HCT116 (cell line): Measurements from ENCODE around the gene TPRX1. TPM values are rescaled to one million over a fixed set of nuclear protein-coding genes. Genes with fewer than 3 reads are reported as not detected.

Source experiments
- ATAC-seq: fragments of 200-7000 bp; cut with Tn5 transposase; 2 replicates; pipeline ENCODE4 v1.9.1; 2020; ENCODE audit warnings: mild to moderate bottlenecking, moderate library complexity
- BruUV-seq: library from RNA; stranded (reverse); fragments of 400-500 nt; replicated peaks from 2 replicates; lab custom pipeline; 2021; lab: Mats Ljungman, UMichigan
- CTCF ChIA-PET: fragments of 300-600 bp; sonication (Branson Sonifier 250); formaldehyde crosslinking; loops from one replicate; lab custom pipeline; 2021; ENCODE audit warnings: antibody characterized with exemption; lab: Charles Lee
- POLR2A ChIA-PET: fragments of 300-600, 350-600 bp; sonication (Branson Sonifier 250); formaldehyde crosslinking; loops from one replicate; lab custom pipeline; 2021; ENCODE audit warnings: antibody characterized with exemption; lab: Charles Lee
- RAD21 ChIA-PET, 2 experiments: fragments of 300-600 bp; sonication (Branson Sonifier 250); formaldehyde crosslinking; loops; one replicate each; lab custom pipeline; 2023; ENCODE audit warnings: low total read pairs in 2 of 2; ENCODE audit not compliant: uncharacterized antibody in 2 of 2, unreplicated experiment in 2 of 2, low non-redundant PET in 1 of 2; lab: Charles Lee
- DNase-seq: peaks from one replicate; pipeline ENCODE4 v3.0.0-alpha.2; 2010; ENCODE audit warnings: low read depth, low spot score
- H2AFZ ChIP-seq: fragments of 200-600 bp; shearing (Covaris generic), sonication (generic); 2 replicates; pipeline ENCODE4 v1.6.1; 2017; ENCODE audit warnings: low read depth, mixed run types, mixed read lengths, antibody characterized with exemption, low read length; ENCODE audit not compliant: poor library complexity, severe bottlenecking
- H3K27ac ChIP-seq: 2 replicates; pipeline ENCODE4 v1.5.1; 2012; ENCODE audit warnings: low read depth, low read length
- H3K27me3 ChIP-seq: fragments of 200-600 bp; sonication (generic); 2 replicates; pipeline ENCODE4 v1.6.1; 2016; ENCODE audit warnings: mixed run types, low read length, mixed read lengths; ENCODE audit not compliant: insufficient read depth
- H3K36me3 ChIP-seq, 2 experiments: fragments of 200-500 bp in 1 of 2; fragments of 200-600 bp in 1 of 2; sonication (Bioruptor generic) in 1 of 2; sonication (generic) in 1 of 2; 2 replicates each; pipeline versions ENCODE4 v1.5.1 to v1.6.1; 2014 to 2016; ENCODE audit warnings: low read length in 2 of 2, inconsistent platforms in 1 of 2, mixed read lengths in 1 of 2, mixed run types in 1 of 2; ENCODE audit not compliant: insufficient read depth in 2 of 2, control insufficient read depth in 1 of 2
- H3K4me1 ChIP-seq, 2 experiments: fragments of 200-600 bp in 1 of 2; sonication (generic) in 1 of 2; 2 replicates each; pipeline versions ENCODE4 v1.5.1 to v1.6.1; 2012 to 2017; ENCODE audit warnings: low read length in 2 of 2, inconsistent platforms in 1 of 2, mild to moderate bottlenecking in 1 of 2, mixed read lengths in 1 of 2, mixed run types in 1 of 2, moderate library complexity in 1 of 2; ENCODE audit not compliant: insufficient read depth in 2 of 2, control insufficient read depth in 1 of 2
- H3K4me2 ChIP-seq: fragments of 200-600 bp; sonication (generic); 2 replicates; pipeline ENCODE4 v1.6.1; 2017; ENCODE audit warnings: mixed run types, low read length, mixed read lengths
- H3K4me3 ChIP-seq, 2 experiments: fragments of 200-600 bp in 1 of 2; sonication (generic) in 1 of 2; replicated peaks in 1 of 2; 2 replicates each; pipeline ENCODE4 v1.5.1; 2011 to 2016; ENCODE audit warnings: low read length in 2 of 2, control low read depth in 1 of 2, low read depth in 1 of 2, mild to moderate bottlenecking in 1 of 2, mixed read lengths in 1 of 2, mixed run types in 1 of 2
- H3K79me2 ChIP-seq: fragments of 200-600 bp; sonication (generic); 2 replicates; pipeline ENCODE4 v1.6.1; 2017; ENCODE audit warnings: mild to moderate bottlenecking, mixed run types, low read length, moderate library complexity, mixed read lengths; ENCODE audit not compliant: insufficient read depth
- H3K9ac ChIP-seq: fragments of 200-600 bp; sonication (generic); 2 replicates; pipeline ENCODE4 v1.6.1; 2016; ENCODE audit warnings: low read length, mixed read lengths
- H3K9me2 ChIP-seq: fragments of 200-600 bp; sonication (generic), shearing (Covaris generic); 2 replicates; pipeline ENCODE4 v1.6.1; 2017; ENCODE audit warnings: mixed run types, mild to moderate bottlenecking, moderate library complexity; ENCODE audit not compliant: insufficient read depth
- H3K9me3 ChIP-seq, 2 experiments: fragments of 200-500 bp in 1 of 2; fragments of 200-600 bp in 1 of 2; sonication (Bioruptor generic) in 1 of 2; sonication (generic) in 1 of 2; 2 replicates each; pipeline ENCODE4 v1.6.1; 2014 to 2017; ENCODE audit warnings: low read length in 2 of 2, mixed read lengths in 2 of 2, inconsistent platforms in 1 of 2, low read depth in 1 of 2, mild to moderate bottlenecking in 1 of 2, mixed run types in 1 of 2, moderate library complexity in 1 of 2; ENCODE audit not compliant: control insufficient read depth in 1 of 2, insufficient read depth in 1 of 2
- H4K20me1 ChIP-seq: fragments of 200-600 bp; sonication (generic), shearing (Covaris generic); 2 replicates; pipeline ENCODE4 v1.6.1; 2017; ENCODE audit warnings: mixed run types, mild to moderate bottlenecking, moderate library complexity; ENCODE audit not compliant: insufficient read depth
- EGR1 ChIP-seq: IDR thresholded peaks from 2 replicates; pipeline ENCODE4 v1.6.1; 2012; ENCODE audit warnings: low read depth
- EZH2 ChIP-seq: fragments of 200-600 bp; sonication (generic); IDR thresholded peaks from 2 replicates; pipeline ENCODE4 v1.6.1; 2017; ENCODE audit warnings: antibody characterized with exemption, mixed run types
- EZH2phosphoT487 ChIP-seq: fragments of 200-600 bp; IDR thresholded peaks from 2 replicates; pipeline ENCODE4 v1.6.1; 2018; ENCODE audit warnings: antibody characterized with exemption, borderline replicate concordance
- RAD21 ChIP-seq: IDR thresholded peaks from 2 replicates; pipeline ENCODE4 v1.6.1; 2012; ENCODE audit warnings: low read depth, mild to moderate bottlenecking
- SIN3A ChIP-seq: IDR thresholded peaks from 2 replicates; pipeline ENCODE4 v1.6.1; 2012; ENCODE audit warnings: low read depth
- YY1 ChIP-seq: IDR thresholded peaks from 2 replicates; pipeline ENCODE4 v1.6.1; 2011; ENCODE audit warnings: low read length, low read depth, moderate library complexity, mild to moderate bottlenecking; ENCODE audit not compliant: insufficient replicate concordance; ENCODE audit errors: extremely low read depth
- ZBTB33 ChIP-seq: IDR thresholded peaks from 2 replicates; pipeline ENCODE4 v1.6.1; 2011; ENCODE audit warnings: mild to moderate bottlenecking, low read length, moderate library complexity; ENCODE audit not compliant: insufficient replicate concordance; ENCODE audit errors: extremely low read depth
- intact Hi-C: fragments of 100-400 bp; cut with micrococcal nuclease; formaldehyde crosslinking; loops from 2 replicates; pipeline ENCODE4 v1.10.0; 2022
- total RNA-seq: library from RNA; stranded (reverse); gene quantifications from one replicate; pipeline ENCODE4 v1.2.1, GENCODE V29; 2021; ENCODE audit not compliant: unreplicated experiment

The TPRX1 gene
- total RNA-seq, 1 experiment from 2014 or later: not detected

- no peak for TF ChIP-seq EGR1
- TF ChIP-seq EZH2: no peak
- no peak for TF ChIP-seq YY1
- TF ChIP-seq SIN3A: no peak
- TF ChIP-seq EZH2phosphoT487: no peak
Measured at GRCh38 chr19:47756627-47756929, 47.8 kb downstream of the TPRX1 start (continued).

GRCh38 chr19:47755762-47756626 lies 48.4 kb downstream of the TPRX1 start:
- peaks cover 30 to 64% of the 10 kb centered on the region in 2 experiments for H3K36me3 ChIP-seq
- ATAC-seq (no peak), DNase-seq (no peak)
- intact Hi-C loops: no loop called here
- H3K27me3 ChIP-seq: no peaks in the 10 kb centered on the region
- CTCF ChIA-PET: interaction anchor here (2.3 kb wide), 1 partner anchor 10 kb away, joined by 9 read pairs; no protein-coding TSS in a partner anchor
- H3K9me3 ChIP-seq: no peaks in the 10 kb centered on the region
- RAD21 ChIA-PET: no interaction called here
- H3K4me2 ChIP-seq: no peak overlapping the region
- POLR2A ChIA-PET: no interaction called here
- no peaks in the 10 kb centered on the region for H3K9me2 ChIP-seq
- H4K20me1 ChIP-seq: peaks cover 6% of the 10 kb centered on the region; the same call in 1 of the 2 replicates
- no peak overlapping the region for H3K4me3 ChIP-seq
- BruUV-seq: no TSS peak
- no peaks in the 10 kb centered on the region for H3K4me1 ChIP-seq
- no peak overlapping the region for H3K27ac ChIP-seq
- TF ChIP-seq RAD21 (no peak), EGR1 (no peak), ZBTB33 (no peak)
- H2AFZ ChIP-seq: no peak overlapping the region
- no peak overlapping the region for H3K9ac ChIP-seq
- peaks cover 8% of the 10 kb centered on the region; the same call in 1 of the 2 replicates for H3K79me2 ChIP-seq
